Esophagus squamous epithelium (tissue), 4 donors: ENCODE results near the gene IQCC.

Source experiments
- POLR2A ChIP-seq, 4 donors: fragments of 450-650 bp; IDR thresholded peaks; one replicate each; pipeline ENCODE4 v1.6.1; 2017; ENCODE audit warnings: antibody characterized with exemption in 4 of 4, mild to moderate bottlenecking in 4 of 4, moderate library complexity in 3 of 4
- TF ChIP-seq, protein P1 (sequence below), 6 experiments: fragments of 450-650 bp in 4 of 6; fragments of 200-600 bp in 2 of 6; sonication (generic) in 2 of 6; IDR thresholded peaks; one replicate each; pipeline ENCODE4 v1.5.1; 2016 to 2019; ENCODE audit warnings: antibody characterized with exemption in 6 of 6, mild to moderate bottlenecking in 4 of 6, moderate library complexity in 4 of 6

DNA sequence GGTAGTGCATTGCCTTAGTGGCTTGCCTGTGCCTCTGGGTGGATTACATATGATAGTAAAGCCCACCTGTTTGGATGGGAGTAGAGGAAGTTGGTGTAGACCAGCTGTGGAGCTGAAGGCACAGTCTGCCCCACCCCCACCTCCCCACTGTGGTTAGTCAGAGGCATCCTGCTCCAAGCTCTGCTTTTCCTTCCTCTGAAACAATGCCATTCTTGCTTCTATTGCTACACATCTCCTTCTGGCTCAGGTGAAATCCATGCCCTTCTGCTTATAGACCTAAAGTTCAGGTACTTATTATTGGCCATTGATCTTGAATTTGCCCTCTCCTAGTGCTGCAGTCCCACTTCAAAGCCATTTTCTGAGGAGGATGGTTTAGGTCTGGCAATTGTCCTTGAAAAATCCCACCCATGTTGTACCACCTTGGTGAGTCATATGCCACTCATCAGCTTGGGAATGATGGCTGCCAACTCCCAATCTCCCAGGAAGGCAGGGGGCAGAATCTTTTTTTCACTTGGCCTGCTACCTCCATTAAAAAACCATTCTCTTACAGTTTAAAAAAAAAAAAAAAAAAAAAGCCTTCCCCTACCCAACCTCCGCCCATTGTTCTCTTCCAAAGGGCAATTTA is 32.7 kb upstream of the IQCC start:
- TF ChIP-seq POLR2A (IDR thresholded peaks at IDR 0.05), result no peak
- TF ChIP-seq, protein P1, sequence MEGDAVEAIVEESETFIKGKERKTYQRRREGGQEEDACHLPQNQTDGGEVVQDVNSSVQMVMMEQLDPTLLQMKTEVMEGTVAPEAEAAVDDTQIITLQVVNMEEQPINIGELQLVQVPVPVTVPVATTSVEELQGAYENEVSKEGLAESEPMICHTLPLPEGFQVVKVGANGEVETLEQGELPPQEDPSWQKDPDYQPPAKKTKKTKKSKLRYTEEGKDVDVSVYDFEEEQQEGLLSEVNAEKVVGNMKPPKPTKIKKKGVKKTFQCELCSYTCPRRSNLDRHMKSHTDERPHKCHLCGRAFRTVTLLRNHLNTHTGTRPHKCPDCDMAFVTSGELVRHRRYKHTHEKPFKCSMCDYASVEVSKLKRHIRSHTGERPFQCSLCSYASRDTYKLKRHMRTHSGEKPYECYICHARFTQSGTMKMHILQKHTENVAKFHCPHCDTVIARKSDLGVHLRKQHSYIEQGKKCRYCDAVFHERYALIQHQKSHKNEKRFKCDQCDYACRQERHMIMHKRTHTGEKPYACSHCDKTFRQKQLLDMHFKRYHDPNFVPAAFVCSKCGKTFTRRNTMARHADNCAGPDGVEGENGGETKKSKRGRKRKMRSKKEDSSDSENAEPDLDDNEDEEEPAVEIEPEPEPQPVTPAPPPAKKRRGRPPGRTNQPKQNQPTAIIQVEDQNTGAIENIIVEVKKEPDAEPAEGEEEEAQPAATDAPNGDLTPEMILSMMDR (IDR thresholded peaks at IDR 0.05), result no peak
